BJ (cell line): ENCODE data around the gene ZCCHC24. TPM values are rescaled to one million over a fixed set of nuclear protein-coding genes. Genes with fewer than 3 reads are reported as not detected.

Experiments used
- CTCF ChIA-PET: fragments of 350-600 bp; formaldehyde crosslinking; extraction: SDS; loops from one replicate; lab custom pipeline; 2021; ENCODE audit warnings: antibody characterized with exemption, inconsistent platforms; lab: Yijun Ruan, JAX
- POLR2A ChIA-PET: fragments of 300-600 bp; sonication (Branson Sonifier 250); formaldehyde crosslinking; extraction: SDS; loops from one replicate; lab custom pipeline; 2021; ENCODE audit warnings: antibody characterized with exemption; lab: Charles Lee
- DNase-seq: peaks from one replicate; pipeline ENCODE4 v3.0.0-alpha.2; 2011; ENCODE audit warnings: low read depth
- H3K27me3 ChIP-seq: 2 replicates; pipeline ENCODE4 v1.6.0; 2011; ENCODE audit warnings: low read length; ENCODE audit not compliant: control insufficient read depth, insufficient read depth
- H3K36me3 ChIP-seq: 2 replicates; pipeline ENCODE4 v1.5.1; 2011; ENCODE audit warnings: low read length; ENCODE audit not compliant: control insufficient read depth, insufficient read depth
- H3K4me3 ChIP-seq: 2 replicates; pipeline ENCODE4 v1.5.1; 2011; ENCODE audit warnings: low read depth, mild to moderate bottlenecking, control low read depth, low read length
- CTCF ChIP-seq: IDR thresholded peaks from 2 replicates; pipeline ENCODE4 v1.5.1; 2011; ENCODE audit warnings: low read depth, mild to moderate bottlenecking, control low read depth, inconsistent platforms, low read length, moderate library complexity; ENCODE audit not compliant: insufficient read depth
- polyA plus RNA-seq: library from polyadenylated mRNA; depleted of rRNA; stranded (reverse); fragments of >200 nt; gene quantifications from 2 replicates; pipeline ENCODE4 v1.2.3, GENCODE V29; 2011

The ZCCHC24 gene
- polyA plus RNA-seq, 1 experiment = 49.1 TPM

- DNase-seq = no peak
- Histone ChIP-seq H3K27me3 (no peaks in the 10 kb centered on the region), H3K4me3 (no peak overlapping the region), H3K36me3 (peaks cover 33% of the 10 kb centered on the region)
- CTCF ChIA-PET = interaction anchor here (1.3 kb wide), 1 partner anchor 9 kb away, joined by 4 read pairs; no protein-coding TSS in a partner anchor
- POLR2A ChIA-PET = no interaction called here
- TF ChIP-seq CTCF = no peak
Measured at GRCh38 chr10:79355420-79356017, 89.9 kb downstream of the ZCCHC24 start.

DNA sequence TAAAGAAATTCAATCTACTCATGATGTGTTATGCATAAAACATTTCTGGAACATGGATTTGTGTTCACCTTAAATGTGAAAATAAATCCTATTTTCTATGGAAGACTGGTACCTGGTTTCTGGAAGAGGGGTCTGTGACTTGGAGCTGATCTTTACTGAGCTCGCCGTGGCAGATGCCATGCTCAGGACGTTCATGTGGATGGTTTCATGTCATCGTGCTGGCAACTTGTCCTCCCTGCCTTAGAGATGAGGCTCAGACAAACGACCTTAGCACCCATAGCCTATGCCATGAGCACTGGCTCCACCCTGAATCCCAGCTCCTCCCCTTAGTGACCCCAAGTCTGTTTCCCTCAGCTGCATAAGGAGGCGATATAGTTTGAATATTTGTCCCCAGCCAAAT, 90.8 kb downstream of the ZCCHC24 start:
- Histone ChIP-seq H3K27me3 (no peaks in the 10 kb centered on the region), H3K4me3 (no peak overlapping the region), H3K36me3 (peaks cover 41% of the 10 kb centered on the region)
- POLR2A ChIA-PET = no interaction called here
- no peak for TF ChIP-seq CTCF
- no peak for DNase-seq
- CTCF ChIA-PET = interaction anchor here (1.3 kb wide), 1 partner anchor 8 kb away, joined by 4 read pairs; no protein-coding TSS in a partner anchor

DNA sequence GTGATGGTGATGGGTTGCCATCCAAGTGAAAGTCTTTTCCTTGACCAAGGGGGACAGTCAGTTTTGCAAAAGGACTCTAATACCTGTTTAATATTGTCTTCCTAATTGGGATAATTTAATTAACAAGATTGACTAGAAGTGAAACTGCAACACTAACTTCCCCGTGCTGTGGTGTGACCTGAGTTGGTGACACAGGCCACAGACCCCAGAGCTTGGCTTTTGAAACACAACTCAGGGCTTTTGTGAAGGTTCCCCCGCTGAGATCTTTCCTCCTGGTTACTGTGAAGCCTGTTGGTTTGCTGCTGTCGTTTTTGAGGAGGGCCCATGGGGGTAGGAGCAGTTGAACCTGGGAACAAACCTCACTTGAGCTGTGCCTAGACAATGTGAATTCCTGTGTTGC, 91.3 kb downstream of the ZCCHC24 start:
- H3K4me3 ChIP-seq = no peak overlapping the region
- no peak for DNase-seq
- H3K36me3 ChIP-seq = peaks cover 46% of the 10 kb centered on the region
- H3K27me3 ChIP-seq = no peaks in the 10 kb centered on the region
- ChIA-PET POLR2A (no interaction called here), CTCF (no interaction called here)
- no peak for TF ChIP-seq CTCF

DNA sequence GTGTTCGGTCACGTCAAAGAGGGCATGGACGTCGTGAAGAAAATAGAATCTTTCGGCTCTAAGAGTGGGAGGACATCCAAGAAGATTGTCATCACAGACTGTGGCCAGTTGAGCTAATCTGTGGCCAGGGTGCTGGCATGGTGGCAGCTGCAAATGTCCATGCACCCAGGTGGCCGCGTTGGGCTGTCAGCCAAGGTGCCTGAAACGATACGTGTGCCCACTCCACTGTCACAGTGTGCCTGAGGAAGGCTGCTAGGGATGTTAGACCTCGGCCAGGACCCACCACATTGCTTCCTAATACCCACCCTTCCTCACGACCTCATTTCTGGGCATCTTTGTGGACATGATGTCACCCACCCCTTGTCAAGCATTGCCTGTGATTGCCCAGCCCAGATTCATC, 91.7 kb downstream of the ZCCHC24 start:
- ChIA-PET POLR2A (no interaction called here), CTCF (no interaction called here)
- Histone ChIP-seq H3K27me3 (no peaks in the 10 kb centered on the region), H3K4me3 (no peak overlapping the region), H3K36me3 (peaks cover 47% of the 10 kb centered on the region)
- no peak for DNase-seq
- no peak for TF ChIP-seq CTCF

GRCh38 chr10:79353000-79353406, 92.4 kb downstream of the ZCCHC24 start:
- TF ChIP-seq CTCF = no peak
- peaks cover 47% of the 10 kb centered on the region for H3K36me3 ChIP-seq
- H3K4me3 ChIP-seq = no peak overlapping the region
- CTCF ChIA-PET = no interaction called here
- POLR2A ChIA-PET = no interaction called here
- H3K27me3 ChIP-seq = no peaks in the 10 kb centered on the region
- no peak for DNase-seq
